ENCODE data around the gene UBE2J2.

The UBE2J2 gene

GRCh38 chr1:1294250-1294890 lies 20.7 kb upstream of the UBE2J2 start:
- Histone ChIP-seq H3K36me3 (ENCODE audit: control insufficient read depth, insufficient read depth, low read length) (no peaks in the 10 kb centered on the region), H3K4me3 (replicated peaks; ENCODE audit: low read depth, low read length) (no peak overlapping the region), H3K27me3 (replicated peaks; ENCODE audit: control insufficient read depth, insufficient read depth, low read length) (no peaks in the 10 kb centered on the region)
- no peak for DNase-seq (ENCODE audit: extremely low read depth, insufficient read length)
- no peak for TF ChIP-seq CTCF (IDR thresholded peaks at IDR 0.05; ENCODE audit: insufficient read depth, low read length, poor library complexity, severe bottlenecking)

GRCh38 chr1:1293263-1294249 lies 19.9 kb upstream of the UBE2J2 start:
- TF ChIP-seq CTCF (IDR thresholded peaks at IDR 0.05; ENCODE audit: insufficient read depth, low read length, poor library complexity, severe bottlenecking), result no peak
- Histone ChIP-seq H3K36me3 (ENCODE audit: control insufficient read depth, insufficient read depth, low read length) (no peaks in the 10 kb centered on the region), H3K4me3 (replicated peaks; ENCODE audit: low read depth, low read length) (no peak overlapping the region), H3K27me3 (replicated peaks; ENCODE audit: control insufficient read depth, insufficient read depth, low read length) (no peaks in the 10 kb centered on the region)
- DNase-seq (ENCODE audit: extremely low read depth, insufficient read length), result peak; percentile 16

- H3K27me3 ChIP-seq (replicated peaks; ENCODE audit: control insufficient read depth, insufficient read depth, low read length), result no peaks in the 10 kb centered on the region
- no peaks in the 10 kb centered on the region for H3K36me3 ChIP-seq (ENCODE audit: control insufficient read depth, insufficient read depth, low read length)
- no peak for DNase-seq (ENCODE audit: extremely low read depth, insufficient read length)
- TF ChIP-seq CTCF (IDR thresholded peaks at IDR 0.05; ENCODE audit: insufficient read depth, low read length, poor library complexity, severe bottlenecking), result no peak
- no peak overlapping the region for H3K4me3 ChIP-seq (replicated peaks; ENCODE audit: low read depth, low read length)
Observed at GRCh38 chr1:1292851-1293250, 19.2 kb upstream of the UBE2J2 start.

GRCh38 chr1:1292442-1292779 lies 18.8 kb upstream of the UBE2J2 start:
- Histone ChIP-seq H3K27me3 (replicated peaks; ENCODE audit: control insufficient read depth, insufficient read depth, low read length) (no peaks in the 10 kb centered on the region), H3K36me3 (ENCODE audit: control insufficient read depth, insufficient read depth, low read length) (no peaks in the 10 kb centered on the region), H3K4me3 (replicated peaks; ENCODE audit: low read depth, low read length) (no peak overlapping the region)
- DNase-seq (ENCODE audit: extremely low read depth, insufficient read length), result no peak
- TF ChIP-seq CTCF (IDR thresholded peaks at IDR 0.05; ENCODE audit: insufficient read depth, low read length, poor library complexity, severe bottlenecking), result no peak

- TF ChIP-seq CTCF (IDR thresholded peaks at IDR 0.05; ENCODE audit: insufficient read depth, low read length, poor library complexity, severe bottlenecking), result peak; percentile 76
- Histone ChIP-seq H3K4me3 (replicated peaks; ENCODE audit: low read depth, low read length) (no peak overlapping the region), H3K36me3 (ENCODE audit: control insufficient read depth, insufficient read depth, low read length) (no peaks in the 10 kb centered on the region), H3K27me3 (replicated peaks; ENCODE audit: control insufficient read depth, insufficient read depth, low read length) (no peaks in the 10 kb centered on the region)
- peak; percentile 71 for DNase-seq (ENCODE audit: extremely low read depth, insufficient read length)
Observed at GRCh38 chr1:1291548-1292441, 18.1 kb upstream of the UBE2J2 start.

Data from GM06990 (cell line).